Ascending aorta (tissue), 2 donors: Measurements from ENCODE around the gene RAPGEF2. TPM values are rescaled to one million over a fixed set of nuclear protein-coding genes. Genes with fewer than 3 reads are reported as not detected.
"Not testable (repeated sequence)": the region's sequence is repeated elsewhere in the genome, so short reads cannot be mapped to it uniquely, and the experiment has no call there.

Source experiments
- DNase-seq, 2 donors: peaks; one replicate each; pipeline ENCODE4 v3.0.0-alpha.2; 2019; ENCODE audit warnings: low spot score in 2 of 2
- H3K27ac ChIP-seq, 2 donors: fragments of 200-600 bp; sonication (generic); one replicate each; pipeline ENCODE4 v1.5.1; 2016 to 2017; ENCODE audit warnings: mild to moderate bottlenecking in 1 of 2
- H3K27me3 ChIP-seq: fragments of 200-600 bp; sonication (generic); one replicate; pipeline ENCODE4 v1.5.1; 2017
- H3K36me3 ChIP-seq, 2 donors: fragments of 200-600 bp; sonication (generic); one replicate each; pipeline ENCODE4 v1.5.1; 2016
- H3K4me1 ChIP-seq, 2 donors: fragments of 200-600 bp; sonication (generic); one replicate each; pipeline ENCODE4 v1.5.1; 2016 to 2017; ENCODE audit warnings: mild to moderate bottlenecking in 1 of 2
- H3K4me3 ChIP-seq, 2 donors: fragments of 200-600 bp; sonication (generic); one replicate each; pipeline ENCODE4 v1.5.1; 2016 to 2017; ENCODE audit warnings: mild to moderate bottlenecking in 1 of 2
- H3K9me3 ChIP-seq, 2 donors: fragments of 200-600 bp; sonication (generic); one replicate each; pipeline ENCODE4 v1.5.1; 2016
- intact Hi-C: fragments of 100-400 bp; cut with DNase I; formaldehyde crosslinking; loops from one replicate; pipeline ENCODE4 v1.15.1; 2023
- total RNA-seq: library from RNA; depleted of rRNA; stranded (reverse); fragments of >200 nt; gene quantifications from one replicate; pipeline ENCODE4 v1.1.0, GENCODE V29; 2016
- TF ChIP-seq, protein P1 (sequence below), 3 experiments: fragments of 200-600 bp in 2 of 3; fragments of 450-650 bp in 1 of 3; sonication (generic) in 2 of 3; IDR thresholded peaks; one replicate each; pipeline ENCODE4 v1.5.1; 2016 to 2019; ENCODE audit warnings: antibody characterized with exemption in 3 of 3, mild to moderate bottlenecking in 1 of 3, moderate library complexity in 1 of 3

Gene RAPGEF2
- total RNA-seq, 1 donor from 2014 or later: 65.7 TPM

- TF ChIP-seq, protein P1, sequence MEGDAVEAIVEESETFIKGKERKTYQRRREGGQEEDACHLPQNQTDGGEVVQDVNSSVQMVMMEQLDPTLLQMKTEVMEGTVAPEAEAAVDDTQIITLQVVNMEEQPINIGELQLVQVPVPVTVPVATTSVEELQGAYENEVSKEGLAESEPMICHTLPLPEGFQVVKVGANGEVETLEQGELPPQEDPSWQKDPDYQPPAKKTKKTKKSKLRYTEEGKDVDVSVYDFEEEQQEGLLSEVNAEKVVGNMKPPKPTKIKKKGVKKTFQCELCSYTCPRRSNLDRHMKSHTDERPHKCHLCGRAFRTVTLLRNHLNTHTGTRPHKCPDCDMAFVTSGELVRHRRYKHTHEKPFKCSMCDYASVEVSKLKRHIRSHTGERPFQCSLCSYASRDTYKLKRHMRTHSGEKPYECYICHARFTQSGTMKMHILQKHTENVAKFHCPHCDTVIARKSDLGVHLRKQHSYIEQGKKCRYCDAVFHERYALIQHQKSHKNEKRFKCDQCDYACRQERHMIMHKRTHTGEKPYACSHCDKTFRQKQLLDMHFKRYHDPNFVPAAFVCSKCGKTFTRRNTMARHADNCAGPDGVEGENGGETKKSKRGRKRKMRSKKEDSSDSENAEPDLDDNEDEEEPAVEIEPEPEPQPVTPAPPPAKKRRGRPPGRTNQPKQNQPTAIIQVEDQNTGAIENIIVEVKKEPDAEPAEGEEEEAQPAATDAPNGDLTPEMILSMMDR (IDR thresholded peaks at IDR 0.05): no peak
- no peak overlapping the region for H3K4me3 ChIP-seq
- H3K9me3 ChIP-seq: no peaks in the 10 kb centered on the region
- H3K36me3 ChIP-seq: no peaks in the 10 kb centered on the region
- H3K27ac ChIP-seq: no peak overlapping the region
- H3K4me1 ChIP-seq: no peaks in the 10 kb centered on the region
- intact Hi-C loops: no loop called here
- no peak for DNase-seq
- H3K27me3 ChIP-seq: no peaks in the 10 kb centered on the region
Observed at GRCh38 chr4:159077702-159078495, 25.0 kb upstream of the RAPGEF2 start.

GRCh38 chr4:159079074-159079473 is 23.8 kb upstream of the RAPGEF2 start:
- no peaks in the 10 kb centered on the region for H3K4me1 ChIP-seq
- intact Hi-C loops: no loop called here
- H3K4me3 ChIP-seq: no peak overlapping the region
- H3K27ac ChIP-seq: no peak overlapping the region
- DNase-seq: no peak
- H3K27me3 ChIP-seq: no peaks in the 10 kb centered on the region
- no peaks in the 10 kb centered on the region for H3K9me3 ChIP-seq
- no peaks in the 10 kb centered on the region for H3K36me3 ChIP-seq
- TF ChIP-seq, protein P1 (IDR thresholded peaks at IDR 0.05): no peak

- no peak for DNase-seq
- intact Hi-C loops: no loop called here
- H3K9me3 ChIP-seq: no peaks in the 10 kb centered on the region
- H3K27ac ChIP-seq: no peak overlapping the region
- no peaks in the 10 kb centered on the region for H3K36me3 ChIP-seq
- H3K27me3 ChIP-seq: no peaks in the 10 kb centered on the region
- no peak overlapping the region for H3K4me3 ChIP-seq
- H3K4me1 ChIP-seq: no peaks in the 10 kb centered on the region
- TF ChIP-seq, protein P1 (IDR thresholded peaks at IDR 0.05): no peak
Observed at GRCh38 chr4:159086606-159087005, 16.3 kb upstream of the RAPGEF2 start.

DNA sequence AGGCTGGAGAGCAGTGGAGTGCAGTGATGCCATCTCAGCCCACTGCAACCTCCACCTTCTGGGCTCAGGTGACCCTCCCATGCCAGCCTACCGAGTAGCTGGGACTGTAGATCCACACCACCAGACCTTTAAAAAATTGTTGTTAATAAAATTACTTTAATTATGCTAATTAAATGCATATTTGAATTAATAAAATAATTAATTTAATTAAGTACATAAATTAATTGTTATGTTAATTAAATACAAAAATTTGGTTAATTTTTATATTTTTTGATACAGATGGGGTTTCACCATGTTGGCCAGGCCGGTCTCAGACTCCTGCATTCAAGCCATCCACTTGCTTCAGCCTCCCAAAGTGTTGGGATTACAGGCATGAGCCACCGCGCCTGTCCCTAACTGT is 12.6 kb upstream of the RAPGEF2 start:
- Histone ChIP-seq H3K36me3 (no peaks in the 10 kb centered on the region), H3K4me1 (no peaks in the 10 kb centered on the region), H3K27me3 (no peaks in the 10 kb centered on the region), H3K27ac (no peak overlapping the region), H3K4me3 (no peak overlapping the region), H3K9me3 (no peaks in the 10 kb centered on the region)
- no peak for DNase-seq
- intact Hi-C loops: no loop called here
- TF ChIP-seq, protein P1 (IDR thresholded peaks at IDR 0.05): no peak

DNA sequence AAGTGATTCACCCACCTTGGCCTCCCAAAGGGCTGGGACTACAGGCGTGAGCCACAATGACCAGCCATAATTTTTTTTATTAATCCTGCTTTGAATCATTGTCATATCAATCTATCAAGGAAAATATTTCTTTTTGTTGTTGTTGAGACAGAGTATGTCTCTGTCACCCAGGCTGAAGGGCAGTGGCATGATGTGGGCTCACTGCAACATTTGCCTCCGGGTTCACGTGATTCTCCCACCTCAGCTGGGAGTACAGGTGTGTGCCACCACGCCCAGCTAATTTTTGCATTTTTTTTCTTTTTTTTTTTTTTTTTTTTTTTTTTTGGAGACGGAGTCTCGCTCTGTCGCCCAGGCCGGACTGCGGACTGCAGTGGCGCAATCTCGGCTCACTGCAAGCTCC is 8.7 kb upstream of the RAPGEF2 start:
- H3K27me3 ChIP-seq, intact Hi-C loops, H3K9me3 ChIP-seq, H3K27ac ChIP-seq, H3K36me3 ChIP-seq, H3K4me1 ChIP-seq, H3K4me3 ChIP-seq, DNase-seq: not testable (repeated sequence)

GRCh38 chr4:159096434-159096833 is 6.4 kb upstream of the RAPGEF2 start:
- TF ChIP-seq, protein P1 (IDR thresholded peaks at IDR 0.05): no peak
- Histone ChIP-seq H3K27ac (no peak overlapping the region), H3K36me3 (no peaks in the 10 kb centered on the region), H3K4me1 (no peaks in the 10 kb centered on the region), H3K9me3 (no peaks in the 10 kb centered on the region), H3K27me3 (no peaks in the 10 kb centered on the region), H3K4me3 (no peak overlapping the region)
- no peak for DNase-seq
- intact Hi-C loops: no loop called here
